ENCODE data around the gene NOL6.

GRCh38 chr9:33453999-33454660, 19.6 kb downstream of the NOL6 start:
- TF ChIP-seq CTCF (IDR thresholded peaks at IDR 0.05 in 4 of 5, conservative IDR thresholded peaks at IDR 0.05 in 1 of 5) (no peak), POLR2A (IDR thresholded peaks at IDR 0.05) (no peak)
